NCI-H1092 treated with DMSO at 0.1 percent for 48 hours (cell line): ENCODE data around the gene YBEY.
"Not testable (repeated sequence)": the region's sequence is repeated elsewhere in the genome, so short reads cannot be mapped to it uniquely, and the experiment has no call there.

Experiments
- DNase-seq: peaks from one replicate; lab custom pipeline; 2025; lab: John Stamatoyannopoulos, UW

YBEY gene

GRCh38 chr21:46304437-46304836 lies 18.3 kb downstream of the YBEY start:
- no peak for DNase-seq

- DNase-seq, result no peak
These were observed 18.8 kb downstream of the YBEY start for GRCh38 chr21:46304955-46305354.

GRCh38 chr21:46307625-46308024 lies 21.5 kb downstream of the YBEY start:
- DNase-seq, result no peak

GRCh38 chr21:46308431-46308830 lies 22.3 kb downstream of the YBEY start:
- no peak for DNase-seq

- not testable (repeated sequence) for DNase-seq
These were observed 24.1 kb downstream of the YBEY start for GRCh38 chr21:46310260-46310659.

- no peak for DNase-seq
These were observed 25.4 kb downstream of the YBEY start for GRCh38 chr21:46311568-46311967.

- DNase-seq, result no peak
These were observed 26.8 kb downstream of the YBEY start for GRCh38 chr21:46312949-46313348.

GRCh38 chr21:46314441-46315020 lies 28.4 kb downstream of the YBEY start:
- DNase-seq, result no peak

GRCh38 chr21:46316708-46317324 lies 30.7 kb downstream of the YBEY start:
- DNase-seq, result no peak

- no peak for DNase-seq
These were observed 31.7 kb downstream of the YBEY start for GRCh38 chr21:46317710-46318463.

- no peak for DNase-seq
These were observed 32.3 kb downstream of the YBEY start for GRCh38 chr21:46318464-46318845.

- DNase-seq, result no peak
These were observed 33.0 kb downstream of the YBEY start for GRCh38 chr21:46319186-46319585.

GRCh38 chr21:46320331-46320801 lies 34.2 kb downstream of the YBEY start:
- DNase-seq, result no peak

- DNase-seq, result peak; percentile 14
These were observed 36.4 kb downstream of the YBEY start for GRCh38 chr21:46322351-46323226.

- DNase-seq, result no peak
These were observed 37.1 kb downstream of the YBEY start for GRCh38 chr21:46323227-46323709.

GRCh38 chr21:46323710-46324389 lies 37.7 kb downstream of the YBEY start, which contains the start of the genes C21orf58 and PCNT:
C21orf58 (minus strand) TSS chr21:46323870; CDS start chr21:46322738, 1,132 bp downstream.
PCNT (plus strand) TSS chr21:46324156; CDS start chr21:46324229, 73 bp downstream.
- peak; percentile 98 for DNase-seq

- DNase-seq, result peak; percentile 93
These were observed 38.4 kb downstream of the YBEY start for GRCh38 chr21:46324390-46325072.

GRCh38 chr21:46325073-46325912 lies 39.2 kb downstream of the YBEY start:
- peak; percentile 70 for DNase-seq

- DNase-seq, result peak; percentile 28
These were observed 40.1 kb downstream of the YBEY start for GRCh38 chr21:46326110-46326703.
